NCI-H2081 (cell line): ENCODE measurements around the gene CNGB1.
A peak's percentile ranks its signal among the peaks of the same experiment; 100 is the strongest.
"Not testable (repeated sequence)": the region's sequence is repeated elsewhere in the genome, so short reads cannot be mapped to it uniquely, and the experiment has no call there.

Experiments used
- DNase-seq, 2 experiments: peaks; one replicate each; lab custom pipeline; 2025; lab: John Stamatoyannopoulos, UW

The CNGB1 gene

DNA sequence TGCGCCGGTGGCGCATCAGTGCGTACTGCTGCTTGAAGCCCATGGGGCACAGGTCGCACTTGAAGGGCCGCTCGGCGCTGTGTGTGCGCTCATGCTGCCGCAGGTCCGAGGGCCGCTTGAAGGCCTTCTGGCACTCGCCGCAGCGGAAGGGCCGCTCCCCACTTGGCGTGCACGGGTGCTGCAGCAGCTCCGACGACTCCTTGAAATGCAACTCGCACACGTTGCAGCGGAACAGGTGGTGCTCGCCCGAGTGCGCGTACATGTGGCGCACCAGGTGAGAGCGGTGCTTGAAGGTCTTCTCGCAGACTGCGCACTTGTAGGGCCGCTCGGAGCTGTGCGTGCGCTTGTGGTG is 26.2 kb upstream of the CNGB1 start:
- no peak for DNase-seq

DNA sequence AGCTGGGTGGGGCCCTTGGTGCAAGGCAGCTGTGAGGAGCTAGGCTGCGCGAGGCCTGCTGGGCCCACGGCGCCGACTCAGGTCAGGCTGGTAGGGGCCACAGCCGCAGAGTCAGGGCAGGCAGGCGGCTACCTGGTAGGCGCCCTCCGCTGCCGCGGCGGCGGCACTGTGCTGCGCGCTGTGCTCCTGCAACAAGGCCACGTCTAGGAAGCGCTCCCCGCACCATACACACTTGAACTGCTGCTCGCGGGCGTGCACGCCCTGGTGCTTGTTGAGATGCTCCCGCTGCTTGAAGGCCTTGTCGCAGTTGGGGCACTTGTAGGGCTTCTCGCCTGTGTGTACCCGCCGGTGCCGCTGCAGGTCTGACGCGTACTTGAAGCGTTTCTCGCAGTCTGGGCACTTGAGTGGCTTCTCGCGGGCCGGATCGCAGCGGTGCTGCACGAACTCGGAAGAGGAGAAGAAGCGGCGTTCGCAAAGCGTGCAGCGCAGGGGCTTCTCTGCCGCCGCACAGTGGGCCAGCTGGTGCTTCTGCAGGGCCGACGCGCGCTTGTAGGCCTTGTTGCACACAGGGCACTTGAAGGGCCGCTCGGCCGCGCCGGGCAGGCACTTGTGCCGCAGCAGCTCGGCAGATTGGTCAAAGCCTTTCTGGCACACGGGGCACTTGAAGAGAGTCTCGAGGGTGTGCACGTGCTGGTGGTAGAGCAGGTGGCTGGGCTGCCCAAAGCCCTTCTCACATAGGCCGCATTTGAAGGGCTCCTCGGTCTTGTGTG is 25.7 kb upstream of the CNGB1 start:
- DNase-seq = no peak

DNA sequence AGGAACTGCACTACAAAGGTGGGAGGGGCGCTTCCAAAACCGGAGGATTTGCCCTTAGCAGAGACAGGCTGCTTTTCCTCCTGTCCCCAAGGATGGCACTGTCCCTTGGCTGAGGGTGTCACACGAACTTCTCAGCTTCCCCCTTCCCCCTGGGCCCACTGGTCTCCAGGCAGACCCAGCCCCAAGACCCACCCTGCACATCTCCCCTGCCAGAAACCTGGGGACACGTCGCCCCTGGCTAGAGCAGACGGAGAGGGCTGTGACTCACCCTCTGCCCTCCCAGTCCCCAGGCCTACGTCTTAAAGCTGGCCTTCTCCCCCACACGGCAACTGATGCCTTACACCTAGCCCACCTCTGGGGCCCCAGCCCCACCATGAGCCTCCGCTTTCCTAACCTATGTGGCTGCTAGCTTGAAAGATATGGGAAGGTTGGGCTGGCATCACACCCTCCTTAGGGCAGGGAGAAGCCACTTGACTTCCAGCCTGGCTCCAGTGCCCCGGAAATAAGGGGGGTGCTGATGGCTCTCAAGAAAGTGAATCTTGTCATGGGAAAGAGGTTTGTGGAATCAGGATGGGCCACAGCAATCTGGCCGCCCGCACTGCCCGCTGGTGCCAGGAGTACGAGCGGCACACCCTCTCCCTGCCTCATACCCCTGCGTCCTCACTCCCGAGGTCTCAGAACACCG is 24.9 kb upstream of the CNGB1 start:
- no peak for DNase-seq

GRCh38 chr16:57994778-57995177 is 23.9 kb upstream of the CNGB1 start:
- DNase-seq = peak in 1 of 2 experiments; percentile 21

- DNase-seq = no peak
Measured at GRCh38 chr16:57994361-57994760, 23.4 kb upstream of the CNGB1 start.

GRCh38 chr16:57993897-57994296 is 23.0 kb upstream of the CNGB1 start:
- no peak for DNase-seq

GRCh38 chr16:57993438-57993837 is 22.5 kb upstream of the CNGB1 start:
- peak in 1 of 2 experiments; percentile 31 for DNase-seq

- no peak for DNase-seq
Measured at GRCh38 chr16:57992084-57992483, 21.2 kb upstream of the CNGB1 start.

- no peak for DNase-seq
Measured at GRCh38 chr16:57991551-57992059, 20.7 kb upstream of the CNGB1 start.

- no peak for DNase-seq
Measured at GRCh38 chr16:57988929-57989328, 18.0 kb upstream of the CNGB1 start.

DNA sequence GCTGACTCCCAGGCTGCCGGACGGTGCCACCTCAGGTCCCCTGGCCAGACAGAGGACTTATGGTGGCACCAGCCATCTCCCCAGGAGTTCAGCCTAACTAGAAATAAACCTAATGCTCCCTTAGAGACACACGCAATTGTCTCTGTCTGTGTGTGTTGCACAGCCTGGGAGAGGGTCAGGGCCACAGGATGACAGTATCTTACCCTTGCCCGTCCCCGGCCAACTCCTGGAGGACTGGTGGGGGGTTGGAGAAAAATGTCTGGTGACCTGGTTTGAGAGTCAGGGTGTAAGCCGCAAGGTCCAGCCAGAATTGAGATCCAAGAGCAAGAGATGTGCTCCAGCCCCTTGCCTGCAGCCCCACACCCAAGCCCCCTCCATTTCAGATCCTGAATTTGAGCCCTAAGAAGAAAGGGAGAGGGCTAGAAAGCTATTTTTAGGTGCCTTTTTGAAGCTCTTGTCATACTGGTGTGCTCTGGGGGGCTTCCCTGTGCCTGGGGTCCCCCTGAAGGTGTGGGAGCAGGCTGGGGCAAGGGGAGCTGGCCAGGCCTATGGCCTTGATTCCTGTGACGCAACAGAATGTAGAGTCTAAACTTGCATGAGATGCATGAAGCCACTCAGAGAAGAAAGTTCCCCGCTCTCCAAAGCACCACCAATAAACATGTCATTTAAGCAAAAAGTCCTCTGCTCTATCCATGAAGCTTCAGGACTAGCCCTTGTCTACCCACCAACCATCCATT is 16.7 kb upstream of the CNGB1 start:
- DNase-seq = no peak

DNA sequence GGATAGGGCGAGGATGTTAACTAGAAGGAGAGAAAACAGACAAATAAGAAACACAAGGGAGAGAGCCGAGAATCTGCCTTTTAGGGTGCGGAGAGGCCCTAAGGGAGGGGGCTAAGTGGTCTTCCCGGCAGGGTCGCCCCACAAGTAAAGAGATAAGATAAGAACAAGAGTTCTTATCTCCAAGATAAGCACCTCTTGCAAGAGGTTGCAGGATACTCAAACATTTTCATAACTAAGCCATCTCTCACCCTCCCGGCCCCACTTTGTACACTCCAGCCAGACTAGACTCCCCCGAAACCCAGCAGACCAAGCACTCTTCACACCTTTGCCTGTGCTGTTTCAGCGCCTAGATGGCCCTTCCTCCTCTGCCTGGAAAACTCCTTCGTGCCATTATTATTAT is 15.3 kb upstream of the CNGB1 start:
- no peak for DNase-seq

GRCh38 chr16:57985204-57986181 is 14.6 kb upstream of the CNGB1 start:
- DNase-seq = no peak

DNA sequence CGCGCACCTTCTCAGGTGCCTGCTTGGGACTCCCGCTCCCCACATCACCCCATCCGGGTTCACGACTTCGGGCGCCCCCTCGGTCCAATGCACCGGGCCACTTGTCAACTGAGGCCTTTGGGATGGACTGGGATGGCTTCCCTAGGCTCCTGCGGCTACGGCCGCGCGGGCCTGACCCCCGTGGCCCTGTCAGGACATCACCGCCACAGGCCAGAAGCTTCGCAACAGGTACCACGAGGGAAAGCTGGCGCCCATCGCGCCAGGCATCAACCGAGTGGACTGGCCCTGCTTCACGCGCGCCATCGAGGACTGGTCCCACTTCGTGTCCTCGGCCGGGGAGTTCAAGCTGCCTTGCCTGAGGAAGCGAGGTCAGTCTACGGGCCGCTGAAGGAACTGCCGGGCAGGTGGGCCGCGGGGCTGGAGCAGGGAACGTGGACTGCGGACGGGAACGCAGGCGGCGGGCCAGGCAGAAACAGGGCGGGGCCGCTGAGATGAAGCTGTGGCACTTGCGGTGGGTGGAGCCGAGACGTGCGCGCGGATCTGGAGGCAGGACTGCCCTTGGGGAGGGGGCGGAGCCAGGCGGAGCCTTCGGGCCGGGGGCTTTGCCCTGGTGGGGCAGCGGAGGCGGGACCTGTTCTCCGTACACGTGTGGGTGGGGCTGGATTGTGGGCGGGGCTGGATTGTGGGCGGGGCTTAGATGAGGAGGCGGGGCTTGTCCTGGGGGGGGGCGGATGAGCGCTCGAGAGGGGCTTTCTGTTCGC is 13.7 kb upstream of the CNGB1 start:
- DNase-seq = no peak

- no peak for DNase-seq
Measured at GRCh38 chr16:57982385-57982784, 11.5 kb upstream of the CNGB1 start.

- no peak for DNase-seq
Measured at GRCh38 chr16:57981636-57982035, 10.7 kb upstream of the CNGB1 start.

- no peak for DNase-seq
Measured at GRCh38 chr16:57979006-57979585, 8.2 kb upstream of the CNGB1 start.

GRCh38 chr16:57978070-57978465 is 7.1 kb upstream of the CNGB1 start:
- DNase-seq = not testable (repeated sequence)

- no peak for DNase-seq
Measured at GRCh38 chr16:57977418-57978069, 6.6 kb upstream of the CNGB1 start.

- no peak for DNase-seq
Measured at GRCh38 chr16:57976331-57976796, 5.4 kb upstream of the CNGB1 start.
